H1 (cell line): ENCODE results near the gene PTGER3. TPM values are rescaled to one million over a fixed set of nuclear protein-coding genes. Genes with fewer than 3 reads are reported as not detected.

Source experiments
- ATF2 ChIP-seq: IDR thresholded peaks from 2 replicates; pipeline ENCODE4 v1.6.1; 2012; ENCODE audit warnings: low read length, inconsistent platforms
- polyA plus RNA-seq, 7 experiments: library from polyadenylated mRNA; depleted of rRNA in 3 of 7; stranded (reverse) in 5 of 7; unstranded in 2 of 7; fragments of >200 nt in 5 of 7; fragments of 200-250 nt in 2 of 7; gene quantifications; 1 replicate in 5 of 7; 2 replicates in 1 of 7; 4 replicates in 1 of 7; pipeline versions ENCODE4 v1.2.1 to v1.2.3, GENCODE V29; 2011 to 2013; ENCODE audit warnings: missing spikeins in 2 of 7, mixed read lengths in 2 of 7
- total RNA-seq: library from RNA; stranded (reverse); fragmentation: NEBNext Ultra II Directional; extraction: Animal tissue kit (Norgen Biotek cat#: 25700); gene quantifications from 2 replicates; pipeline ENCODE4 v1.2.1, GENCODE V29; 2021

PTGER3 gene
- total and polyA plus RNA-seq, 2 of the 8 experiments (the other 6 are each of a cell fraction or from before 2014, with no cell fraction given): 0.38 to 0.82 TPM

GRCh38 chr1:71023515-71023914 is 24.1 kb downstream of the PTGER3 start (continued):
- TF ChIP-seq ATF2: no peak
